ENCODE results near the gene OR9A4.

DNA sequence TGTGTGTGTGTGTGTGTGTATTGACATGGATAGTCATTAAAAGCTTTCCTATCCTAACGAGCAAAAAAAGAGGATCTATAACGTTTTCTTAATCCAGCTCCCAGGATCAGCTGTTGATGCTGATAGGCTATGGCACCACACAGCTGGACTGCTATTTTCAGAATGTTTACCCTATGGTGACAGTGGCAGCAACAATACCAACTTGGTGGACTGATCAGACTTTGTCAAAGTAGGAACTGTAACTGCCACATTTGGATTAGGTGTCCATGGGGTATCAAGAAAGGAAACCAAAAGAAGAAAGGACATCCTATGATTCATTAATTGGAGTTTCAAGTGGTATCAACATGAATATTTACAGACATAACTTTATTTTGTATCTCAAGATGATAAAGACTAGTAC lies 33.3 kb downstream of the OR9A4 start:
- TF ChIP-seq, protein P1, sequence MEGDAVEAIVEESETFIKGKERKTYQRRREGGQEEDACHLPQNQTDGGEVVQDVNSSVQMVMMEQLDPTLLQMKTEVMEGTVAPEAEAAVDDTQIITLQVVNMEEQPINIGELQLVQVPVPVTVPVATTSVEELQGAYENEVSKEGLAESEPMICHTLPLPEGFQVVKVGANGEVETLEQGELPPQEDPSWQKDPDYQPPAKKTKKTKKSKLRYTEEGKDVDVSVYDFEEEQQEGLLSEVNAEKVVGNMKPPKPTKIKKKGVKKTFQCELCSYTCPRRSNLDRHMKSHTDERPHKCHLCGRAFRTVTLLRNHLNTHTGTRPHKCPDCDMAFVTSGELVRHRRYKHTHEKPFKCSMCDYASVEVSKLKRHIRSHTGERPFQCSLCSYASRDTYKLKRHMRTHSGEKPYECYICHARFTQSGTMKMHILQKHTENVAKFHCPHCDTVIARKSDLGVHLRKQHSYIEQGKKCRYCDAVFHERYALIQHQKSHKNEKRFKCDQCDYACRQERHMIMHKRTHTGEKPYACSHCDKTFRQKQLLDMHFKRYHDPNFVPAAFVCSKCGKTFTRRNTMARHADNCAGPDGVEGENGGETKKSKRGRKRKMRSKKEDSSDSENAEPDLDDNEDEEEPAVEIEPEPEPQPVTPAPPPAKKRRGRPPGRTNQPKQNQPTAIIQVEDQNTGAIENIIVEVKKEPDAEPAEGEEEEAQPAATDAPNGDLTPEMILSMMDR (IDR thresholded peaks at IDR 0.05) = no peak
- TF ChIP-seq EP300 (IDR thresholded peaks at IDR 0.05) = no peak
- no peak for TF ChIP-seq POLR2A (IDR thresholded peaks at IDR 0.05; ENCODE audit: low read depth)
- TF ChIP-seq POLR2AphosphoS5 (IDR thresholded peaks at IDR 0.05) = no peak
